ENCODE data around the gene PPP1R12A. TPM values are rescaled to one million over a fixed set of nuclear protein-coding genes. Genes with fewer than 3 reads are reported as not detected.

Gene PPP1R12A
- total RNA-seq, 1 donor from 2014 or later: 107 TPM

- intact Hi-C loops (cut with micrococcal nuclease): loop anchor here (5.0 kb wide), 1 partner anchor 94 kb away; no protein-coding TSS in a partner anchor
These were observed 1.8 kb upstream of the PPP1R12A start for GRCh38 chr12:79936670-79937069.

GRCh38 chr12:79935624-79936345 is 888 bp upstream of the PPP1R12A start:
- intact Hi-C loops (cut with micrococcal nuclease): loop anchor here (1.0 to 5.0 kb wide), 6 partner anchors 8 to 251 kb away; partner anchors contain the start of gene PAWR

GRCh38 chr12:79934281-79935020 is 446 bp downstream of the PPP1R12A start:
- intact Hi-C loops (cut with micrococcal nuclease): loop anchor here (1.0 to 5.0 kb wide), 7 partner anchors 7 to 252 kb away; partner anchors contain the start of gene PAWR

GRCh38 chr12:79933532-79934264 is 1.2 kb downstream of the PPP1R12A start:
- intact Hi-C loops (cut with micrococcal nuclease): loop anchor here (2.0 to 5.0 kb wide), 2 partner anchors 136 to 243 kb away; partner anchors contain the start of gene PAWR

- intact Hi-C loops (cut with micrococcal nuclease): loop anchor here (5.0 kb wide), 1 partner anchor 136 kb away; no protein-coding TSS in a partner anchor
These were observed 1.9 kb downstream of the PPP1R12A start for GRCh38 chr12:79933043-79933442.

GRCh38 chr12:79932357-79932756 is 2.5 kb downstream of the PPP1R12A start:
- intact Hi-C loops (cut with micrococcal nuclease): loop anchor here (5.0 kb wide), 1 partner anchor 135 kb away; no protein-coding TSS in a partner anchor

GRCh38 chr12:79929065-79929464 is 5.8 kb downstream of the PPP1R12A start:
- intact Hi-C loops (cut with micrococcal nuclease): no loop called here

- intact Hi-C loops (cut with micrococcal nuclease): loop anchor here (1.0 kb wide), 1 partner anchor 7 kb away; the partner anchor contains the start of gene PPP1R12A
These were observed 7.0 kb downstream of the PPP1R12A start for GRCh38 chr12:79927772-79928474.

- intact Hi-C loops (cut with micrococcal nuclease): loop anchor here (1.0 kb wide), 1 partner anchor 8 kb away; the partner anchor contains the start of gene PPP1R12A
These were observed 7.9 kb downstream of the PPP1R12A start for GRCh38 chr12:79926951-79927350.

- intact Hi-C loops (cut with micrococcal nuclease): no loop called here
These were observed 9.4 kb downstream of the PPP1R12A start for GRCh38 chr12:79925492-79925891.

GRCh38 chr12:79921786-79922185 is 13.1 kb downstream of the PPP1R12A start:
- intact Hi-C loops (cut with micrococcal nuclease): no loop called here

GRCh38 chr12:79920421-79921238 is 14.3 kb downstream of the PPP1R12A start:
- intact Hi-C loops (cut with micrococcal nuclease): no loop called here

- intact Hi-C loops (cut with micrococcal nuclease): no loop called here
These were observed 15.1 kb downstream of the PPP1R12A start for GRCh38 chr12:79919762-79920161.

- intact Hi-C loops (cut with micrococcal nuclease): no loop called here
These were observed 18.1 kb downstream of the PPP1R12A start for GRCh38 chr12:79916826-79917225.

GRCh38 chr12:79911889-79912656 is 22.8 kb downstream of the PPP1R12A start:
- intact Hi-C loops (cut with micrococcal nuclease): no loop called here

- intact Hi-C loops (cut with micrococcal nuclease): no loop called here
These were observed 26.5 kb downstream of the PPP1R12A start for GRCh38 chr12:79908366-79908765.

GRCh38 chr12:79901506-79901905 is 33.4 kb downstream of the PPP1R12A start:
- intact Hi-C loops (cut with micrococcal nuclease): no loop called here

- intact Hi-C loops (cut with micrococcal nuclease): no loop called here
These were observed 33.9 kb downstream of the PPP1R12A start for GRCh38 chr12:79900951-79901350.

- intact Hi-C loops (cut with micrococcal nuclease): no loop called here
These were observed 34.7 kb downstream of the PPP1R12A start for GRCh38 chr12:79900199-79900598.
